Measurements from ENCODE around the gene SETD5.

DNA sequence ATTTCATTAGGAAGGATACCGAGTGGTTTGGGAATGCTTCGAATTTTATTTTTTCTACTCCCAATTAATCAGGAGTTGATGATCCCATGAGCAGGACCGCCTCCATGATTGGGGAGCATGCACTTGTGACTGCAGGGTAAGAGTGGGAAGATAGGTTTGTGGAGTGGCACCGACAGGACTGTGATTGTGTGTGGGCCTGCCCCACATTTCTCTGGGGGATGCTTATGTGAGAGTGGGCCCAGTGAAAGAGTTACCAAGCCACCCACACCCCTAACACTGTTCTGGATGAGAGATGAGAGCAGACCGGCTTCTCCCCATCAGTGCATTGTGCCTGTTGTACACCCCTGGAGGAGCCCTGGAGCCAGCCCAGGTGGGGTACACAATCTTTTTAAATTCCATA, 79.5 kb downstream of the SETD5 start:
- TF ChIP-seq EZH2 (IDR thresholded peaks at IDR 0.05) (no peak), EZH2phosphoT487 (IDR thresholded peaks at IDR 0.05) (no peak)
- TF ChIP-seq, protein P1, sequence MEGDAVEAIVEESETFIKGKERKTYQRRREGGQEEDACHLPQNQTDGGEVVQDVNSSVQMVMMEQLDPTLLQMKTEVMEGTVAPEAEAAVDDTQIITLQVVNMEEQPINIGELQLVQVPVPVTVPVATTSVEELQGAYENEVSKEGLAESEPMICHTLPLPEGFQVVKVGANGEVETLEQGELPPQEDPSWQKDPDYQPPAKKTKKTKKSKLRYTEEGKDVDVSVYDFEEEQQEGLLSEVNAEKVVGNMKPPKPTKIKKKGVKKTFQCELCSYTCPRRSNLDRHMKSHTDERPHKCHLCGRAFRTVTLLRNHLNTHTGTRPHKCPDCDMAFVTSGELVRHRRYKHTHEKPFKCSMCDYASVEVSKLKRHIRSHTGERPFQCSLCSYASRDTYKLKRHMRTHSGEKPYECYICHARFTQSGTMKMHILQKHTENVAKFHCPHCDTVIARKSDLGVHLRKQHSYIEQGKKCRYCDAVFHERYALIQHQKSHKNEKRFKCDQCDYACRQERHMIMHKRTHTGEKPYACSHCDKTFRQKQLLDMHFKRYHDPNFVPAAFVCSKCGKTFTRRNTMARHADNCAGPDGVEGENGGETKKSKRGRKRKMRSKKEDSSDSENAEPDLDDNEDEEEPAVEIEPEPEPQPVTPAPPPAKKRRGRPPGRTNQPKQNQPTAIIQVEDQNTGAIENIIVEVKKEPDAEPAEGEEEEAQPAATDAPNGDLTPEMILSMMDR (IDR thresholded peaks at IDR 0.05) = no peak

Data from neural progenitor cell (in vitro differentiated cells).